Progenitor cell of endocrine pancreas (in vitro differentiated cells): ENCODE results near the gene TP53TG5. TPM values are rescaled to one million over a fixed set of nuclear protein-coding genes. Genes with fewer than 3 reads are reported as not detected.
A peak's percentile ranks its signal among the peaks of the same experiment; 100 is the strongest.

Experiments used
- DNase-seq: peaks from one replicate; pipeline ENCODE4 v3.0.0; 2021; ENCODE audit warnings: low spot score; ENCODE audit not compliant: unreplicated experiment
- H3K27ac Mint-ChIP-seq: 2 replicates; pipeline ENCODE4 v1.8.0; 2021; ENCODE audit warnings: mild to moderate bottlenecking, moderate library complexity, mixed read lengths
- H3K27me3 Mint-ChIP-seq: 2 replicates; pipeline ENCODE4 v1.8.0; 2021; ENCODE audit warnings: mixed read lengths
- H3K36me3 Mint-ChIP-seq: 2 replicates; pipeline ENCODE4 v1.8.0; 2022; ENCODE audit warnings: mixed read lengths; ENCODE audit not compliant: insufficient read depth
- H3K4me1 Mint-ChIP-seq: 2 replicates; pipeline ENCODE4 v1.8.0; 2021; ENCODE audit warnings: low read depth, mixed read lengths
- H3K4me3 Mint-ChIP-seq: 2 replicates; pipeline ENCODE4 v1.8.0; 2021; ENCODE audit warnings: low read depth, mild to moderate bottlenecking, moderate library complexity, mixed read lengths
- H3K9me3 Mint-ChIP-seq: 2 replicates; pipeline ENCODE4 v1.8.0; 2021; ENCODE audit warnings: low read depth, mixed read lengths
- CTCF ChIP-seq: fragments of 200-600 bp; sonication (generic); IDR thresholded peaks from one replicate; pipeline ENCODE4 v1.5.0; 2021; ENCODE audit warnings: antibody characterized with exemption, mild to moderate bottlenecking; ENCODE audit not compliant: unreplicated experiment
- total RNA-seq: library from RNA; stranded (reverse); gene quantifications from 2 replicates; pipeline ENCODE4 v1.2.1, GENCODE V29; 2021

The TP53TG5 gene
- total RNA-seq, 1 donor from 2014 or later, result not detected

DNA sequence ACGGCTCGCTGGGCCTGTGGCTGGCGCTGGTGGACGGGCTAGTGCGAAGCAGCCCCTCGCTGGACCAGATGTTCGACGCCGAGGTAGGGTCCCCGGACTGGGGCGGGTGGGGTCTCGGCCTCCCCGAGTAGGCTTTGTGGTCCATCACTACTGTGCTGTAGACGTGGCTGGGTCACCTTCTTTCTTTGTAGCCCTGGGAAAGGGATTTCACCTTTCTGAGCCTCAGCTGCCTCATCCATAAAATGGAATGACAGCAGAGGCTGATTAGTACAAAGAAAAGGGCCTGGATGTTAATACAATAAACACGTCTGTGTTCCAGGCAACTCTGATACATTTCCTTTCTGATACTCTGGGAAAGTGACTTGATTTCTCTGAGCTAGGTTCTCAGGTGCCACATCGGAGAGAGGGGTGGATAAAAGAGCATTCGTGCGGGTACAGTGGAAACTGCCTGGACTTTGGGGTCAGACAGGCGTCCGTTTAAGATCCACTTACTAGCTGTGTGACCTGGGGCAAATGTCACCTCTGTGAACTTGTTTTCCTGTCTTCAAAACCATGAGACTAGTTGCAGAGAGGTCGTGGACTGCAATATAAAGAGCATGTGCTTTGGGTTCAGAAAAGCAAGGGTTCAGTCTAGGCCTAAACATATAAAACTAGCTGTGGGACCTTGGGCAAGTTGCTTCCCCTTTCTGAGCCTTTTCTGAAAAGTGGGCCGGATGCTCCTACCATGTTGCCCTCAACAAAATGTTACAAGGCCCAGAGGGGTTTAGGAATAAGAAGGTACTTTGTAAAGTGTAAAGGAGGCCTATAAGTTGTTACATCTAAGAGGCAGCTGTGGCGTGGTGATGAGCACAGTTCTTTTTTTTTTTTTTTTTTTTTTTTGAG lies 14.3 kb downstream of the TP53TG5 start:
- H3K4me1 Mint-ChIP-seq, result peaks cover 31% of the 10 kb centered on the region
- H3K9me3 Mint-ChIP-seq, result no peaks in the 10 kb centered on the region
- DNase-seq, result no peak
- H3K27ac Mint-ChIP-seq, result peak overlapping the region; percentile 99
- TF ChIP-seq CTCF, result no peak
- peaks cover 6% of the 10 kb centered on the region for H3K27me3 Mint-ChIP-seq
- peak overlapping the region; percentile 98 for H3K4me3 Mint-ChIP-seq
- H3K36me3 Mint-ChIP-seq, result peaks cover 10% of the 10 kb centered on the region

GRCh38 chr20:45362804-45363610 lies 15.1 kb downstream of the TP53TG5 start, which contains the start of gene SYS1:
SYS1 (plus strand) TSS chr20:45363156; CDS start chr20:45363532, 376 bp downstream.
- DNase-seq, result peak; percentile 97
- H3K27me3 Mint-ChIP-seq, result peaks cover 14% of the 10 kb centered on the region
- H3K36me3 Mint-ChIP-seq, result peaks cover 4% of the 10 kb centered on the region
- TF ChIP-seq CTCF, result peak; percentile 82
- peak within 1 kb of the TSS; percentile 98 for H3K4me3 Mint-ChIP-seq
- H3K9me3 Mint-ChIP-seq, result no peaks in the 10 kb centered on the region
- H3K4me1 Mint-ChIP-seq, result peaks cover 39% of the 10 kb centered on the region
- peak within 1 kb of the TSS; percentile 99 for H3K27ac Mint-ChIP-seq

- Mint-ChIP-seq H3K36me3 (peaks cover 2% of the 10 kb centered on the region), H3K27me3 (peaks cover 18% of the 10 kb centered on the region), H3K4me1 (peaks cover 39% of the 10 kb centered on the region)
Observed at GRCh38 chr20:45361793-45362192, 16.3 kb downstream of the TP53TG5 start.

GRCh38 chr20:45359406-45360148 lies 18.5 kb downstream of the TP53TG5 start:
- no peaks in the 10 kb centered on the region for H3K9me3 Mint-ChIP-seq
- H3K4me3 Mint-ChIP-seq, result no peak overlapping the region
- peak overlapping the region; percentile 83 for H3K27ac Mint-ChIP-seq
- H3K4me1 Mint-ChIP-seq, result peaks cover 36% of the 10 kb centered on the region
- no peak for TF ChIP-seq CTCF
- H3K36me3 Mint-ChIP-seq, result no peaks in the 10 kb centered on the region
- DNase-seq, result no peak
- peaks cover 32% of the 10 kb centered on the region for H3K27me3 Mint-ChIP-seq

More at GRCh38 chr20:45361793-45362192, 16.3 kb downstream of the TP53TG5 start:
- DNase-seq, result no peak
- Mint-ChIP-seq H3K27ac (peak overlapping the region; percentile 66), H3K9me3 (no peaks in the 10 kb centered on the region), H3K4me3 (no peak overlapping the region)
- TF ChIP-seq CTCF, result no peak

- DNase-seq, result no peak
- no peaks in the 10 kb centered on the region for H3K36me3 Mint-ChIP-seq
- H3K4me3 Mint-ChIP-seq, result no peak overlapping the region
- peak overlapping the region; percentile 83 for H3K27ac Mint-ChIP-seq
- TF ChIP-seq CTCF, result no peak
- H3K27me3 Mint-ChIP-seq, result peaks cover 37% of the 10 kb centered on the region
- H3K9me3 Mint-ChIP-seq, result no peaks in the 10 kb centered on the region
- H3K4me1 Mint-ChIP-seq, result peaks cover 34% of the 10 kb centered on the region
Observed at GRCh38 chr20:45359069-45359405, 19.1 kb downstream of the TP53TG5 start.
